GM18498 (cell line): ENCODE data around the gene LCN9.
"Not testable (repeated sequence)": the region's sequence is repeated elsewhere in the genome, so short reads cannot be mapped to it uniquely, and the experiment has no call there.

Experiments
- ATAC-seq: cut with Tn5 transposase; IDR thresholded peaks from one replicate; pipeline ENCODE4 v1.9.1; 2021; ENCODE audit warnings: mild to moderate bottlenecking, moderate library complexity; ENCODE audit not compliant: unreplicated experiment

The LCN9 gene

DNA sequence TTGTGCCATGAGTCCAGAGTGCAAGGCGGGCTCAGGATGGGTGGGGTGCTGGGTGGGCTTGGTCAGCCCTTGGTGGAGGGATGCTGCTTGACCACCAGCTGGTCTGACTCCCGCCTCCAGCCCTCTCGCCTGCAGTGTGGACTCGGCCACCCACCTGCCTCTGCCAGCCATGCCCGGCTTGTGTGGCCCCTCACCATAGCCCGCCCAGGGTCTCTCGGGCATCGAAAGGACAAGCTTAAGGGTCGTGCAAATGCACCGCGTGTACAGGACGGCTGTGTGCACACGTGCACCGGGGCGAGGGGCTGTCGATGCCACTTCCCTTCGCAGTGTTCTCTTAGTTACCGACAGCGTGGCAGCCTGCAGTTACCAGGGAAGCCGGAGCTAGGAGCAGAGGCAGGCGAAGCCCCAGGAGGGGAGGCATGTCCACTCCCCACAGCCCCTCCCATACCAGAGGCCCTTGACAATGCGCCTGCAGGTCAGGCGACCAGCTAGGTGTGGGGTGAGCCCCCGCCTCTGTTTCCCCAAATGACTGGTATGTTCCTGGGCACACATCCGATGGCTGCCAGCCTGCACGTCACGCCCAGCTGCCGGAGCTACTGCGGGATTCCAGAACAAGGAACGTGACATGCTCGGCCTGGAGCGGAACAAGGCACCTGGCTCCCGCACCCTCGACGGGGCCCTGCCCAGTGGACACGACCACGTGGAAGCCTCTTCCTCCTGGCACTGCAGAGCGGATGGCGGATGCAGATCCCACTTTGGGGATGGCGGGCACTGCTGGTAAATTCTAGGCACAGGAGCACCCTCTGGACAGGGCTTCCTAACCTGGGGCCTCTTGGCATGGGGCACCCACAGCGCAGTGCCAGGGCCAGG is 7.8 kb downstream of the LCN9 start:
- no peak for ATAC-seq

DNA sequence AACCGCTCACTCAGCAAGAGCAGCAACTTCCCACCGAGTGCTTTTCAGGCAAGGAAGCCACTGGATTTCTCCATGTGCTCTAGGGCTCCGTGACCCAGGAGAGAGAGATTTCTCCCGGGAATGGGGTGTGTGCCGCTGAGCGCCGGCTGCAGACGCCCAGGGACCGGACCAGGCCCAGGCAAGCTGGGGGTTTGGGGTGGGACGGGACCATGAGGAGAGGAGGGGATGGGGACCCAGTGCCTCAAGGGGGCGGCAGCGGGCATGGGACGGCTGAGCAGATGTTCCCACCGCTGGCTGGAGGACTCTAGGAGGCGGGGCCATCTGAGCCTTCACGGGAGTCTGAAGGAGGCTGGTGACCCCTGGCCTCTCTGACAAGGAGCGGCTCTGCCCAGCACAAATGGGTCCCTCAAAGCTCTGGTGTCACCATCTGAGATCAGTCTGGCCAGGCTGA is 8.5 kb downstream of the LCN9 start:
- ATAC-seq, result no peak

DNA sequence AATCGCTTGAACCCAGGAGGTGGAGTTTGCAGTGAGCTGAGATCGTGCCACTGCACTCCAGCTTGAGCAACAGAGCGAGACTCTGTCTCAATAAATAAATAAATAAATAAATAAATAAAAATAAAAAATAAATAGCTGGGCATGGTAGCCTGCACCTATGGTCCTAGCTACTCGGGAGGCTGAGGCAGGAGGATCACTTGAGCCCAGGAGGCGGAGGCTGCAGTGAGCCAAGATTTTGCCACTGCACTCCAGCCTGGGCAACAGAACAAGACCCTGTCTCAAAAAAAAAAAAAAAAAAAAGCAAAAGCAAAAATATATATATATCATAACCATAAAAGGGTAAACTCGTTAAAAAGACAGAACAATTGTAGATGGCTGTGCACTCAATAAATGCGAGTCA is 9.7 kb downstream of the LCN9 start:
- not testable (repeated sequence) for ATAC-seq

DNA sequence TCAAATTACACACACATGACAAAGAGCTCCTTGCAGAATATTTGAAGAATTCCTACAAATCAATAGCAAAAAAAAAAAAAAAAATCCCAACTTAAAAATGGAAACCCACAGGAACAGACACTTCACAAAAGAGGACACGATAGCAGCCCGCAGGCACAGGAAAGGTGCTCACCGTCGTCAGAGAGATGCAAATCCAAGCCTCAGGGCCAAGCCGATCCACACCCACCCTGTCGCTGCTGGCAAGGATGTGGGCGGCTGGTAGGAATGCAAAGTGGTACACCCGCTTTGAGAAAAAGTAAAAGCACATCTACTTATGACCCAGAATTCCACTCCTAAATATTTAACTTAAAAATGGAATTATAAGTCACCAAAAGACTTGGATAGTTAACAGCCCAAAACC is 10.8 kb downstream of the LCN9 start:
- no peak for ATAC-seq

DNA sequence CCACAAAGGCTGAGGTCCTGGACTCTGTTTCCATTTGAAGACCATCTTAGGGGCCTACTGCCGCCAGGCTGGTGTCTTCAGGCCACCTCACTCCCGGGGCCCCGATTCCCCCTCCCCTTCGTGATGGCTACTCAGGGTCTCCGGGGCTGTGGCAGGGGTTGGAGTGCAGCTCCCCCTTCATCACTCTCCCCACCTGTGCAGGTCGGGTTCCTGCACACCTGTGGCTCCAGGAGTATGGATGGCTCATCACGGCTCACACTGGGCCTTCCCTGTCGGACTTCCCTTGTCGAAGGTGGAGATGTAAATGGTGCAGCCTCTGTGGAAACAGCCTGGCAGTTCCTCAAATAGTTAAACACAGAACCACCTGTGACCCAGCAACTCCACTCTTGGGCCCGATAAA is 11.9 kb downstream of the LCN9 start:
- ATAC-seq, result no peak

DNA sequence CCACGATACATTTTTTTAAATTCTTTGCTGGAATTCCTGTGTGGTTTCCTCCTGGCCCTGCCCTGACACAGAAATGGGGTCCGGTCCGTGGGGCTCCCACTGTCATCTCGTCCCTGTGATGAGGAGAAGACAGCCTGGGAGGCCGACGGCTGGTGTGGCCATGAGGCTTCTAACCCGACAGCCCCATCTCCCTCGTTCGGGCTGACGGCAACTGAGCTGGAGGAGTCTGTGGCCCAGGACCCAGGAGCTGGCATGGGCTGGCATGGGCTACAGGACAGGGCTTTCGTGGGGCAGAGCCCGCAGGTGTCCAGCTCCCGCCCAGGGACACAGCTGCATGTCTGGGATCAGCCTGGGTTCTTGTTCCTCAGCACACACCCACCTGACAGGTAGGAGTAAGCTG is 13.8 kb downstream of the LCN9 start:
- no peak for ATAC-seq

DNA sequence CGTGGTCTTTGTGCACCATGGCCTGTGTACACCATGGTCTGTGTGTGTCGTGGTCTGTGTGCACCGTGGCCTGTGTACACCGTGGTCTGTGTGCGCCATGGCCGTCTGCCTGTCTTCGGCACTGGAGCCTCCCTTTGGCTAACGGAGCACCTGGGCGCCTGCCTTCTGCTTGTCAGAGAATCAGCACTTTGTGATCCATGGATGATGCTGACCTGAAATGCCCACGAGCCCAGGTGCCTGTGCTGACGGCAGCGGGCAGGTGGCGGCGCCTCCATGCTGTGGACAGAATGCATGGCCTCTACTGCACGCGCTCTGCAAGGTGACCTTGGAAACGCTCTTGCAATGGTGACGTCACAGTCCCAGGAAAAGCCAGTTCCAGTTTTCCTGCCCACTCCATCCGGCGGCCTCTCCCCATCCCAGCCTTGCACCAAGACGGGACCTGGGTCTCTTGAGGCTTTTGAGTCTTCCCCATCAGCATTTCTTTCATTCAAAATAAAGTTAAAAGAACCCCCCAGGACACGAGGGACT is 14.6 kb downstream of the LCN9 start:
- no peak for ATAC-seq

DNA sequence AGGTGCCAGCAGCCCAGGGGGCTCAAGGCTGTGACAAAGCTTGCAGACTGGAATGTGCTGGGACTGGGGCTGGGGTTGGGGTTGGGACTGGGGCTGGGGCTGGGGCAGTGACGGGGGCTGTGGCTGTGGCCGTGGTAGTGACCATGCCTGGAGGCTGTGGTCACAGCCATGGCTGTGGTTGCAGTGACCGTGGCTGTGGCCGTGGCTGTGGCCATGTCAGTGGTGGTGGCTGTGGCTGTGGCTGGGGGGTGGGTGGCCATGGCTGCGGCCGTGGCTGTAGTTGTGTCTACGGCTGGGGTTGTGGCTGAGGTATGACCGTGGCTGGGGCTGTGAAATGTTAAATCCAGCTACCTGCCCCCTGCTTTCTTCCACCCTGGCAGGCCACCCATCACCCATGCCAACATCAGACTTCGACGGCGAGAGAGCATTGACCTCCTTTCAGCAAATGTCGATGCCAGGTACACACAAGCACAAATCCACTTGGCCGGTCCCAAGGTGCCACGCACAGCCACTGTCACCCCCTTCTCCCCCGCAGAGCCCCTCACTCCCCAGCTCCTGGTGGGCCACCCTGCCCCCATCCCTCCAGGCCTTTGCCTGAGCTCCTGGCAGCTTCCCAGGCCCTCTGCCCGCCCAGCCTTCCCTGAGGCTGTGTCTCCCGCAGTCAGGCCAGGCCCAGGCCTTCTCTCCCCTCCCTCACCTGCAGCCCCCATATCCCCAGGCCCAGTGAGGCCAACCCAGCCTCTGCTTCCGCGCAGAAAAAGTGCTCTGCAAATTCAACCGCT is 15.3 kb downstream of the LCN9 start:
- ATAC-seq, result no peak

DNA sequence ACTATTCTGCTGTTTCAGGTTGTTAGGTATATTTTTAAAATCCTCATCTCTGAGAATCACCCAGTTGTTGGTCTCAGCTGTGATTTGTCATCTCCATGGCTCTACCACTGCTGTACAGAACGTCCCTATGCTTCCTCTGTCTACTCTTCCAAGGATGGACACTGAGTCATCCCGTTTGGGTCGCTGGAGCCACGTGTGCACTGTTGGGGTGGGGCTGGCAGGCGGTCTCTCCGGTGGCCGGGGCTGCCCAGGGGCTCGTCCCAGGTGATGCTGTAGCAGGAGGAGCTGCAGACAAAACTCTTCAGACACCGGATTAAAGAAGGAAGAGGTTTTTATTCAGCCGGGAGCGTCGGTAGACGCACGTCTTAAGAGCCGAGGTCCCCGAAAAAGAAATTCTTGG is 16.9 kb downstream of the LCN9 start:
- ATAC-seq, result no peak

DNA sequence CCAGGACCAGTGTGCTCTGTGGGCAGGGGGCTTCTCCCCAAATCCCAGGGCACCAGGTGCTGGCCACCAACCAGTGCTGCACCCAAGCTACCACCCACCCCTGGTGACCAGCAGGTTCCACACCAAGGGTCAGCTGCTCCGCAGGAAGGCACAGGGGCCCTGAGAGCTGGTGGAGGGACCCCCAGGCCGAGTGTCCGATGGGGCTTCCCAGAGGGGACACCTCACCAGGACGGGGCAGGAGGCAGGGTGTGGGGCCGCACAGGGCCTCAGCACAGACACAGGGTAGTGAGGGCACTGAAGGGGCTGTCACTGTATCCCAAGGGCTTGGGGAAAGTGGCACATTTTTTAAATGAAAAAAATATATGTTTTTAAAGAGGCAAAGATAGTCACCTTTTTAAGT is 18.1 kb downstream of the LCN9 start:
- ATAC-seq, result no peak

DNA sequence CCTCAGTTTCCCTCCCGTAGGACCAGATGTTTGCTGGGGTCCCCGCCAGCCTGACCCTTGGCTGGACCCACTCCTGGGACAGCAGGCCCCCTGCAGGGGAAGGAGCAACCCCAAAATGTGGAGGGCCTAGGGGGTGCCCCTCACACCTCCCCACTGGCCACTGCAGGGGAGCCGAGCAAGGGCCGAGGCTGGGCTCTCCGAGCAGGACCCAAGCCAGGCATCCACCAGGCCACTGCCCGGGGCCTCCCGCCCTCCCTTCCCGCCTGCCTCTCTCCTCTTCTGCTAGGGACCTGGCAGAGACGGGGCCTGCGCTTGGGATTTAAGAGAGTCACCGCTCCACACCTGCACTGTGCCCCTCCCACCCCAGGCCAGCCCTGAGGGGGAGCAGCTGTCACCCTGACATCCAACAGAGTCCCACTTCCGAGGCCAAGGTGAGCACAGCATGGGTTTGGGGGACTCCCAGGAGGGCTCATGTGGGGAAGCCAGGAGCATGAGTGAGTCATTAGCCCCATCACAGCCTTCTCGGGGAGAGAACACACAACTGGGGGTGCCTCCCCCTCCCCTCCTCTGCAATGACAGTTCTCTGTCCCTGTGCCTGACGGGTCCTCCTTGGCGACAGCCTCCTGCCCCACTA is 20.4 kb downstream of the LCN9 start:
- ATAC-seq, result no peak

DNA sequence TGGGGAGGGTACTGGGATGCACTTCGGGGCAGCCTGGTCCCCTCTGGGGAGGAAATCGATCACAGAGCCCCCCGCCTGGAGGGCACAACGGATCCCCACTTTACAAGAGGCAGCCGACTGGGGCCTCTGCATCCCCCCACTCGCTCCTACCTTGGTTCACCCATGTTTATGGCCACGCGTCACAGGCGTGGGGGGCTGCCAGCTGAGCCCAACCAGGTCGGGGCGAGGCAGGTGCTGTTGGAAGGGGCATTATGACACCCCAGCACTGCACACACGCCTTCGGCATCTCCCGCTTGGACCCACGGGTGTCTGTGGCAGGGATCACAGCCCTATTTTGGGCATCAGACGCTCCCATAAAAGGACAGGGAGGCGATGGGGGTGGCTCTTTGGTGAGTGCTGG is 21.6 kb downstream of the LCN9 start:
- no peak for ATAC-seq

DNA sequence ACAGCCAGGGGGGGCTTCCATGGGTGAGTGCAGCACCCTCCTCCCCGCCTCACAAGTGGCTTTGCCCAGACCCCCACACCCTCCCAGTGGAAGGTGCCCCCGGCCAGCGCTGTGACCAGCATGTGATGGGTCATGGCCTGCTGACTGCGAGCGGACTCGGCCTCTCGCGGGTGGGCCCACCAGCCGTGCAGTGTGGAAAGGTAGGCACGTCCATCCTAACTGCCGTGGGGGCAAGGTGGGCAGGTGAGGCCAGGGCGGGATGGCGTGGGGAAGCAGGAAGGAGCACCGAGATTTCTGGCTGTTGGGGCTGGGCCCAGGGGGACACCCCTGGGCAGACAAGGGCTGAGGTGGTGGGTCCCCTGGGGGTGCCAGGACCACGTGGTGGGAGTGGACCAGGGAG is 24.1 kb downstream of the LCN9 start:
- no peak for ATAC-seq

DNA sequence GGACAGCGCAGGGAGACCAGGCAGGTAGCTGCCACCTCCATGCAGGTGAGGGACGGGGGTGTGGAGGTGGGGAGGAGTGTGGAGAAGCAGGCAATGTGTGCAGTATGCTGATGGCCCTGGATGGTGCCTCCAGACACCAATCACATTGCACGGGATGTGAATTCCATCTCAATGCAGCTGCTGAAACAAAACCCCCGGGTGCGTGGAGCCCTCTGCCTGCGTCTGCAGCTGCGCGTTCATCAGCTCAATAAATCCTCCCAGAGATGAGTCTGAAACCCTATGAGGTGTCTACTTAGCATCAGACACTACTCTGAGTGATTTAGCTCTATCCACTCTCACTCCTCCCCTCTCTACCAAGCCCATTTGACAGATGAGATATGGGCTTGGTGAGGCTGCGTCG is 25.9 kb downstream of the LCN9 start:
- no peak for ATAC-seq

DNA sequence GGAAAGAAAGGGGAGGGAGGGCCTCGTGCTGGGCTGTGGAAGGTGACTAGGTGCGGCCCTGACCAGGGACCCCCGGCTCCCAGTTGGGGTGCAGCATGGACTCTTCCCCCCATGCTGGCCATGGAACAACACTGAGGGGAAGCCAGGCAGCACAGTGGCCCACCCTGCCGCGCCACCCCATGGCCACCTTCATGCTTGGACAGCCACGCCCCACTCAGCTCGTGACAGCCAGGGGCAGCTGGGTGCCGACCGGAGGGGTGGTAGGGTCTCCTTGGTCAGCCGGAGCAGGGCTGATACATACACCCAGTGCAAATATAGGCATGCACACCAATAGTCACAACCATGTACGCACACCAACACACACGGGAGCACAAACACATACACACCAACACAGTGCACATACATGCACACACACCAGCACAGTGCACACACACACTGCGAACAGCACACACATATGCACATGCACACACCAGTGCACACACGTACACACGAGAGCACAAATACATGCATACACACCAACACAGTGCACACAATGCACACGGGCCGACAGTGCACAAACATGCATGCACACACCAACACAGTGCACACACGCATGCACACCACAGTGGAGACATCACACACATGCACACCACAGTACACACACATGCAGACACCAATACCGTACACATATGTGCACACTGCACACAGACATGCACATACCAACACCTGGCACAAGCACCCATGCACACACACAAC is 27.9 kb downstream of the LCN9 start:
- ATAC-seq, result no peak

DNA sequence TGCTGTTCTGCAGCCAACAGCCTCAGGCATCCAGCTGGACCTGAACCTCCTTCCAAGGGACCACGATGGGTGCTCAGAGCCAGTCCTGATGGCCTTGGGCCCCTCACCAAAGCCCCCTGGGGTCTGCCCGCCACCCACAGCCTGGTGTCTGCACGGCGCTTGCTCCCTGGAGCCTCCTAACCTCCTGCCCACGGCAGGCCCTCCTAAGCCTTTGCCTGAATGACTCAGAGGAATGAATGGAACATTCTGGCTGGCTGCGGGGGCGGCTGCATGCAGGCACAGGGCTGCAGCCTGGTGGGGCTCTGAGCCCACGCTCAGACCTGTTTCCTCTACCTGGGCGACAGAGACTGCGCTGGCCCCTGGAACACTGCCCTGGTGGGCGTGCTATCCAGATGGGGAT is 29.3 kb downstream of the LCN9 start:
- no peak for ATAC-seq

DNA sequence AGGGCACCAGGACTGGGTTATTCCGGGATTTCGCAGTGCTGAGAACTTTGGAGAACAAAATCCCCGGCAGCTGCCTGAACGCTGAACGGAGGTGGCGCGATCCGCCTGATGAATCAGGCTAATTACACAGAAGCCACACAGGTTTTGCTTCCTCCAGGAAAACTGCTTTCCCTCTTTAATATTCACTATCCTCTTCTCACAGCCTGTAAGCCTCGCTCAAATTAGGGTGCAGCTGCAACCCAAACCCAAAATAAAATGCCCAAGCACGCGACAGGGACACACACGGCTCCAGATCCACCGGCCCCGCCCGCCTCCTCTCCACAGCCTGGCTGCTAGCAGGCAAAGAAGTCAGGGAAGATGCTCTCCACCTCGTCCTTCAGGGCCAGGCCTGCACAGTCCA is 30.2 kb downstream of the LCN9 start:
- no peak for ATAC-seq

DNA sequence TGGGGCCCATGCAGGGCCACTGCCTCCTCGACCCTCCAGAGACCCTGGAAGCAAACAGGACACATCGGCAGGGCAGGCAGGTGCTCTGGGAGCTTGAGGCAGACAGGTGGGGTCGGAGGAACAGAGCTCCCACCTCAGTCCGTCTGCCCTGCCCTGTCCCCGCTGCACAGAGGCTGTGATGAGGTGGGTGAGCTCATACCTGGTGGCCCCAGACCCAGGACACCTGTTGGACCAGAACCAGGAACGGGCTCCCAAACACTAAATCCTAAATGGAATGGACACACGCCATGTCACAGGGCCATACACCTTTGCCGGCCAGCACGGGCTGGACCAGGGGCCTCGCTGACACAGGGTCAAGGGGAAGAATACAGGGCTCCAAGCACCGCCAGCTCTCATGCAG is 30.7 kb downstream of the LCN9 start:
- no peak for ATAC-seq

DNA sequence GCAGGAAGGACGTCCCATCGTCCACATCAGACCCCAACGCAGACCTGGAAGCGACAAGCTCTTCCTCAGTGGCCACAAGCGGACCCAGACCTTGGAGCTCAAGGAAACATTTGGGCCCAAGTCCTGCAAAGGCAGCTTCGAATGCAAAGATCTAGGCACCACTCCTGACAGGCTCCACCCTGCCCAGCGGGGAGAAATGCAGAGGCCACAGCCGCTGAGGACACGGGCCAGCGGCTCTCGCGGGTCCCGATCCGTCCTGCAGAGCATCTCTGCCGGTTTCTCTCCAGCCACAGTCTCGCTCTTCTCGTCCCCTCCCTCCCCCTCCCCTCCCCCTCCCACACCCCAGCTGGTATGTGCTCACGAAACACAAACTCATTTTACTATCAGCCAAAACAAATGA is 31.3 kb downstream of the LCN9 start:
- ATAC-seq, result no peak

DNA sequence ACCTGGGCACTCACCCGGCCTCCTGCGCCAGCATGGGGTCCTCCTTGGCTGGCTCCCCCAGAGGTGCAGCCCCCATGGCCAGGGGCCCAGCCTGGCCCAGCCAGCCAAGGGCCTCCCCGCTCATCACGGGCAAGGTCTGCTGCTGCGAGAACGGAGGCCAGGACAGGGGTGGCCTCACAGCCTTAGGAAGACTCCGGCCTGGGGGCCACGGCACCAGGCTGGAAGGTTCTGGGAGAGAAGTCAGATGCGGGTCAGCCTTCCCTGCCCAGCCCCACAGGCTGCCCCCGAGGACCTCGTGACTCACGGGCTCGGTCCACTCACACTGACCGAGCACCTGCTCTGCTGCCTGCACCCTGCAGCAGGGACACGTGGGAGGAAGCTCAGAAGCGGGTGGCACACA is 31.9 kb downstream of the LCN9 start:
- ATAC-seq, result no peak

DNA sequence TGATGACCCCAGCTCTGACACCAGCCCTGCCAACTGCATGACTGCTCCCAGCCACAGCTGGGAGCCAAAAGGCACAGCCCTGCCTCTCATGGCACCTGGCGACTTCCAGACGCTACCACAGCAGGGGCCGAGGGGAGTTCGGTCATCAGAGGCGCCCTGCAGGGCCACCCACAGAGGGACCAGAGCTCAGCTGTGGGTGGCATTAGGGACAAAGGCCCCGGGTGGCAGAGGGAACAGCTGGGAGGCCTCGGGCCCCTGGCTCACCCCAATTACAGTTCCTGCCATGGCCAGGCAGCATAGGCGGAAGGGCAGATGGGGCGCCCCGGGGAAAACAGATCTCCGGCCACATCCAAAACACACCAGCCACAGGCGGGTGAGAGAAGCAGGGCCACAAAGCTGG is 32.5 kb downstream of the LCN9 start:
- no peak for ATAC-seq
